ENCODE measurements around the gene HTR1D.

HTR1D gene

GRCh38 chr1:23184212-23184934 is 32.9 kb downstream of the HTR1D start:
- DNase-seq = peak; percentile 71

DNA sequence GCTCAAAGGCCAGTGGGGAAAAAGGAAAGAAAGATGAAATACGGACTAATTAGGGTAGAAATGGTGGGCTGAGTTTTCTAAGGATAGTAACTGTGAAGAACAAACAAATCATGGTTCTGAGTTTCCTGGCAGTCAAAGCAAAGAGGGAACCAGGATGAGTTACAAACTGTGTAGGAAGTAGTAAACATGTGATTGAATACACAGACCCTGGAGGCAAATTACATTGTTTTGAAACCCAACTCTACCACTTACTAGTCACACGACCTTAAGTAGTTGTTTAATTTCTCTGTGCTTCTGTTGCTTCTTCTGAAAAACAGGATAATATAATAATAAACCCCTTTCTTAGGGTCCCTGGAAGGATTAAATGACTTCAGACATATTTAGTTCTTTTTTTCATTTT is 37.4 kb downstream of the HTR1D start:
- no peak for DNase-seq

DNA sequence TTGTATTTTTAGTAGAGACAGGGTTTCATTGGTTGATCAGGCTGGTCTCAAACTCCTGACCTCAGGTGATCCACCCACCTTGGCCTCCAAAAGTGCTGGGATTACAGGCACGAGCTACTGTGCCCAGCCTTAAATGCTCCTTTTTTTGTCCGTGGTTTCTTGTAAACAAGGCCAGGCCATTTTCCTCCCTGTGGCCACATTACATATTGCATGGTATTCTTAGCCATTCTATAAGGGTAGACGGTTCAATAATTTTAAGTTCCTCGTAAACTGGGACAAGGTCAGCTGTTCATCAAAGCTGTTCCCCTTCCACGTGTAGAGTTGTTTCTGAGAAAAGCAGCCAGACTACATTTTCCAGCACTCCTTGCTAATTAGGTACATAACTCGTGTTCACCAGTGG is 38.4 kb downstream of the HTR1D start:
- DNase-seq = no peak

GRCh38 chr1:23178414-23178813 is 38.9 kb downstream of the HTR1D start:
- DNase-seq = no peak

GRCh38 chr1:23177438-23178380 is 39.6 kb downstream of the HTR1D start:
- DNase-seq = peak; percentile 78

- no peak for DNase-seq
Measured at GRCh38 chr1:23177031-23177430, 40.3 kb downstream of the HTR1D start.

DNA sequence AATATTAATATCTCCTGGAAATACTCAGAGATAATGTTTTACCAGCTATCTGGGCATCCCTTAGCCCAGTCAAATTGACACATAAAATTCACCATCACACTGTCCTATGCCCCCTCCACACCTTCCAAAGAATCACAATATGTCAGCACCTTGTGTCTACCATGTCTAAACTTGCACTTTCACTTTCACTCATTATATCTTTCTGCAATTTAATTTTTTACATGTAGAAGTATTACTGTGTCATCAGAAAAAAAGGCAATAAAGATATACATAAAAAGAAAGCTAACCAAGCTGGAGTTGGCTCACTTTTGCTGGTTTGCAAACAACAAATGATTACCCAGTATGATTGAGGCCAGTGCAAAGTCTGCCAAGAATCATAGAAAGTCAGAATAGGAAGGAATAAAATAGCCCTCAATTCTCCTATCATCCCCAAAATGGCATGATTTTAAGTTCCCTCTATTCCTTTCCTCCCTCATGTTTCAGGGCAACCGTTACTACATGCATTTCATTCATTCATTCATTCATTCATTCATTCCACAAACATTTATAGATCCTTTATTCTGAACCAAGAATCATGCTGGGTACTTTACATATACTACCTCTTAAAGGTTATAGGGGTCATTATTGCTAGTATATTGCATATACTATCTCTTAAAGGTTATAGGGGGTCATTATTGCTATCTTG is 42.7 kb downstream of the HTR1D start:
- DNase-seq = no peak

DNA sequence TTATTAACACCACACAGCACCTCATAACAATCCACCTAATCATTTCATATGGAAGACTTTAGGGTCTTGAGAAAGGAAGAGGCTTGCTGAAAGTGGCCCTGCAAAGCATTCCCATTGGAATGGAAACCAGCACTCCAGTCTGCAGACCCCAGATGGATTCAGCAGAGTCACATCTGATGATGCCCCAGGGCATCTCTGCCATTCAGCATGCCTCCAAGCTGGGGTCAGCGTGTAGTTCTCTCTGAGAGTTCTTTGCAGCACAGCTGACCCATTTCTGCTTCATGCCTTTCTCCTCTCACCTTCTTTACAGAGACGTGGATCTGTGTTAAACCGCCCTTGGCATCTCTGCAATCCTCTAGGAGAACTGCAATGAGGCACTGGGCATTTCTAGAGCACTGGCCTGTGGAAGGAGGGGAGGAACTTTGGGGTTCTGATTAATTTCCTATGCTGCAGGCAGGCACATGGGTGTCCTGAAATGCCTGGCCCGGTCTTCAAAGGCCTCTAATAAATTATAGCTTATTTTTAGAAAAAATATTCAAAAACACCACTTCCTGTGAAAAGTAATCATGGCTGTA is 46.0 kb downstream of the HTR1D start:
- no peak for DNase-seq

DNA sequence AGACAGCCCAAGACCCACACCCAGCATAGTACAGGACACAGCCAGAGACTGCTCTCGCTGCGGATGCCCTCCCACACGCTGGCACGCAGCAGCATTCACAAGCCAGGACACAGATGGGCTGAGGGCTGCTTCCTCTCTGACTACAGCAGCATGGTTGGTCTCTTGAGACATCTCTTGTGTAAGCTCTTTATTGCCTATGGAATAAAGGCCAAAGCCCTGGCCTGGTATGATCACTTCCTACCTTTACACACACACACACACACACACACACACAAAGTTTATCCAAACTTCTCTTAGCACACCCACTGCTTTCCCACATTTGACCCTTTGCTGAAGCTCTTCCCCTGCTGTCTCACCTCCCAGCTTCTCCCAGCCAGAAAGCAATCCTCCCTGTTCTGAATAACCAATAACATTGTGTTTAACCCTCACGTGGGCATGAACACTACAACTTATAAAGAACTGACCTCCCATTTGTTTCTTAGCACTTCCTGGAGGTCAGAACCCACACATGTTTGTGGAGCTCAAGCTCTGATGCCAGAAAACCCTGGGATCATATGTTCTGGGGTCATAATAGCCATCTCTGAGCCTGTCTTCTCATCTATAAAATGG is 47.5 kb downstream of the HTR1D start:
- no peak for DNase-seq

DNA sequence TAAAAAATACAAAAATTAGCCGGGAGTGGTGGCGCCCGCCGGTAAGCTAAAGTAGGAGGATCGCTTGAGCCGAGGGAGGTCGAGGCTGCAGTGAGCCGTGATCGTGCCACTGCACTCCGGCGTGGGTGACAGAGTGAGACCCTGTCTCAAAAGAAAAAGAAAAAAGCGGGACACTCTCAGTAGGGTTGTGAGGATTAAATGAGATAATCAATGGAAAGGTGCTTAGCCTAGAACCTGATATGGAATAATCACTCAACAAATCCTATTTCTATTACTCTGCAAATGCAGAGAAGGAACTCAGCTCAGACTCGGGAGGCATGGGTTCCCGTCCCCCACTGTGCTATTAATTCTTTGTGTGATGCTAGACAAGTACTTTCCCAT is 48.1 kb downstream of the HTR1D start:
- no peak for DNase-seq

GRCh38 chr1:23168445-23169194 is 48.7 kb downstream of the HTR1D start, which contains the start of gene LUZP1:
LUZP1 (minus strand) TSS chr1:23168856.
- peak; percentile 96 for DNase-seq

GRCh38 chr1:23168079-23168444 is 49.2 kb downstream of the HTR1D start:
- peak; percentile 76 for DNase-seq

DNA sequence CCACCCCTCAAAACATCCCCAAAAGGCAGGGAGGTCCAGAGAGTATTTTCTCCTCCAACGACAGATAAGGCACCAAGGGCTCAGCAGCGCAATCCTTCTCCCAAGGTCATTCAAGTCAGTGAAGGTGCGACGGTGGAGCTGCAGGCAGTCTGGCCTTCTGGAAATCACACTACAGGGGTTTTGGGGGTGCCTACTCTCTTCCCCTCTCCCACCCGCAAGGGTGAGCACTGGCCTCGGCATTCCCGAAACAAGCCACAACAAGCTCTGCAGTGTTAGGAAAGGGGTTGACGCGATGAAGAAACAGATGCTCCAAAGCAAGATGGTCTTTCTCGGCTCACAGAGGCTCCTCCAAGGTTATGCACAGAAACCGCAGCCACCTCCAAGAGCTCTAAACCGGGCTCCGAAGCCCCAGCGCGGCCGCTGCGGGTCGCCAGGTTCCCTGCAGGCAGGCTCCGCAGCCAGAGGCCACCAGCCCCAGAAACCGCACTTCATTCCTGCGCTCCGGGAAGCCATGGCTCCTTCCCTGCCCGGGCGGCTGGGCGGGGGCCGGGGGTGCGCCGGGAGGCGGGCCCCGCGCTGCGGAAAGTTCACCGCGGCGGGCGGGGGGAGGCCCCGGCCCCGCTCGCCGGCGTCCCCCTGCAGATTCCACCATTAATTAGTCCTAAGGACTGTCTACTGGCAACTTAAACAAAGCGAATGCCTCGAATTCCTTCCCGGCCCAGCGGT is 49.8 kb downstream of the HTR1D start:
- DNase-seq = peak; percentile 78

- no peak for DNase-seq
Measured at GRCh38 chr1:23166854-23167253, 50.4 kb downstream of the HTR1D start.

DNA sequence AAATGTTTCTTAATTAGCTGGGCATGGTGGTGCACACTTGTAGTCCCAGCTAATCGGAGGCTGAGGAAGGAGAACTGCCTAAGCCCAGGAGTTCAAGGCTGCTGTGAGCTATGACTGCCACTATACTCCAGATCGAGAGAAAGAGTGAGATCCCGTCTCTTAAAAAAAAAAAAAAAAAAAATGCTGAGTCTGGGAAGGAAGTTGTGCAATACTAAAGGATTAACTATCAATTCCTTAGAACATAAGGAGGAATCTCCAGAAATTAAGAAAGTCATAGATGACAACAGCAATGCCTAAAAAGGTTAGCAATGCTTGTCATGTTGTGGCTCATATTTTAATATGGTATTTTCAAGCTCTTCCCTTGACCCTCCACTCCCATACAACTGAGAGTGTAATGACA is 53.9 kb downstream of the HTR1D start:
- no peak for DNase-seq

GRCh38 chr1:23159963-23160877 is 57.1 kb downstream of the HTR1D start:
- no peak for DNase-seq

DNA sequence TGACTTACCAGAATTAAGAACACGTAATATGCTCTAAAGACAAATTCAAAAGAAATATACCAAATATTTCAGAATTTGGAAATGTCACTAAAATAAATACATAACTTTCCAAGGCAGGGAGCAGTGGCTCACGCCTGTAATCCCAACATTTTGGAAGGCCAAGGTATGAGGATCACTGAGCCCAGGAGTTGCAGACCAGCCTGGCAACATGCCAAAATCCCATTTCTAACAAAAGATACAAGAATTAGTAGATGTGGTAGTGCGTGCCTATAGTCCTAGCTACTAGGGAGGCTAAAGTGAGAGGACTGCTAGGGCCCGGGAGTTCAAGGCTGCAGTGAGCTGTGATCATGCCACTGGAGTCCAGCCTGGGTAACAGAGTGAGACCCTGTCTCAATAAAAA is 60.4 kb downstream of the HTR1D start:
- no peak for DNase-seq

DNA sequence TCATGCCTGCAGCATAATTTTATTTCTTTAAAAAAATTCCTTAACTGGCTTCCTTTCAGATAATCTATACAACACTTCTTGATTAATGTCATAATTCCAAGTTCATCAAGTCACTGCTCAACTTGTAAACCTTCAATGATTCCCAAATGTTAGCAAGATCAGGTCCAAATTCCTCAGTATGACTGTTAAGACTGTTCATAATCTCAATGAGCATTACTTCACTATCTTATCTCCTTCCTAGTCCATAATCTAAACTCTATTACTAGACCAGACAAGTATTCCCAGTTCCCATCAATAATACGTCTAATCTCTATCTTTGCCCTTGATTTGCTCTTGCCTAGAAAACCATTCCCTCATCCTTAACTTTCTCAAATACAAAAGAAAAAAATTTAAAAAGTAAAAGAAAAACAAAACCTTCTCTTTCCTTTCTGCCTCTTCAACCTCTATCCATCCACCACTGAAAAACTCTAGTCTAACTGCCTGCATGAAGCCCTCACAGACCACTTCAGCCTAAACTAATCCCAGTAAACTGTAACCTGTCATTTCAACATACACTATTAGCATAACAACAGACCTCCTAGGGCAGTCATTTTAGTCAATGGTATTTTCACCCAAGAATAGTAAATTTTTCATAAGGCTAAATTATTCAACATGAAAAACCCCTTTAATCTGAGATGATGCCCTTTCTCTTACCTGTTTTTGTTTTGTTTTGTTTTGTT is 64.2 kb downstream of the HTR1D start:
- DNase-seq = no peak

- DNase-seq = no peak
Measured at GRCh38 chr1:23150742-23151141, 66.6 kb downstream of the HTR1D start.

Measured in activated effector memory CD4-positive, alpha-beta T cell treated with anti-CD3 and anti-CD28 coated beads, Interleukin-2, amount 50 U/mL, for 16 hours (primary cell).